ENCODE data around the gene RTF1.
"Not testable (repeated sequence)": the region's sequence is repeated elsewhere in the genome, so short reads cannot be mapped to it uniquely, and the experiment has no call there.

The RTF1 gene

DNA sequence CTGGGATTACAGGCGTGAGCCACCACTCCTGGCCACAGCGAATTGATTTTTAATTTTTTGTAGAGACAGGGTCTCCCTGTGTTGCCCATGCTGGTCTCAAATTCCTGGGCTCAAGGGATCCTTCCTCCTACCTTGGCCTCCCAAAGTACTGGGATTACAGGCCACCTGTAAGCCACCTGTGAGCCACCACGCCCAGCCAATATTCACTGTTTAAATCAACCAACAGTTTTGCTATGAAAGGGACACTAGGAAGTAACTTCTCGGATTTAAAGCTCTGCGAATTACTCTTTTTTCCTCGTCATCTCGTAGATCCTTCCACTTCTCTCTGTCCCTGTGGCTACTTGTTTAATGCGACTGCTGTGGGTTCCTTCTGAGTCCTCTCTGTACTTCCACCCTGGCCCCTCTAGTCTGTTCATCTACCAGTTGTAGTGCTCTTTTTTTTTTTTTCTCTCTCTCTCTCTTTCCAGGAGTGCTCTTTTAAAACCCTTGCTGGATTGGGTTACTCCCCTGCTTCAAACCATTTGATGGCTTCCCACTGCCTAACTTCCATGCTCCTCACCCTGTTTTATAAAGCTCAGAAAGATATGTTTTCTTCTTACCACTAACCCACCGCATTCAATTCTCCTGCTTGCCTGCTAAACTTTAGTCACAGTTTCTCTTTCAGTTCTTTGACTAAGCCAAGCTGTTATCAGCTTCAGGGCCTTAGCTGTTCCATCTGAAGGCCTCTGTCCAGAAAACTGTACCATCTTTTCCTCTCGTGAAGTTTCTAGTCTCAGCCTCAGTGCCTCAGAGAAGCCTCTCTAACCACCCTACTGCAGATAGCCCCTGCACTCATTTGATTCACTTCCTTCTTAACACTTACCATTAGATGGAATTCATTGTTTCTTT, 12.4 kb downstream of the RTF1 start:
- Mint-ChIP-seq H3K9me3 (no peaks in the 10 kb centered on the region), H3K27me3 (ENCODE audit: low read depth) (no peaks in the 10 kb centered on the region), H3K27ac (peak overlapping the region in 1 of 3 experiments; percentile 24), H3K36me3 (ENCODE audit: low read depth) (peaks cover 34% of the 10 kb centered on the region), H3K4me1 (no peaks in the 10 kb centered on the region), H3K4me3 (no peak overlapping the region)
- TF ChIP-seq CTCF (IDR thresholded peaks at IDR 0.05; ENCODE audit: unreplicated experiment in 3 of 3), result no peak

- Mint-ChIP-seq H3K27ac (no peak overlapping the region), H3K4me1 (no peaks in the 10 kb centered on the region), H3K27me3 (ENCODE audit: low read depth) (no peaks in the 10 kb centered on the region), H3K4me3 (no peak overlapping the region), H3K36me3 (ENCODE audit: low read depth) (peaks cover 41% of the 10 kb centered on the region), H3K9me3 (no peaks in the 10 kb centered on the region)
- TF ChIP-seq CTCF (IDR thresholded peaks at IDR 0.05; ENCODE audit: unreplicated experiment in 3 of 3), result no peak
Measured at GRCh38 chr15:41435037-41435786, 18.3 kb downstream of the RTF1 start.

- Mint-ChIP-seq H3K4me3 (no peak overlapping the region), H3K27ac (no peak overlapping the region), H3K9me3 (no peaks in the 10 kb centered on the region), H3K27me3 (ENCODE audit: low read depth) (no peaks in the 10 kb centered on the region), H3K36me3 (ENCODE audit: low read depth) (peaks cover 45% of the 10 kb centered on the region), H3K4me1 (no peaks in the 10 kb centered on the region)
- TF ChIP-seq CTCF (IDR thresholded peaks at IDR 0.05; ENCODE audit: unreplicated experiment in 3 of 3), result no peak
Measured at GRCh38 chr15:41437448-41437847, 20.6 kb downstream of the RTF1 start.

DNA sequence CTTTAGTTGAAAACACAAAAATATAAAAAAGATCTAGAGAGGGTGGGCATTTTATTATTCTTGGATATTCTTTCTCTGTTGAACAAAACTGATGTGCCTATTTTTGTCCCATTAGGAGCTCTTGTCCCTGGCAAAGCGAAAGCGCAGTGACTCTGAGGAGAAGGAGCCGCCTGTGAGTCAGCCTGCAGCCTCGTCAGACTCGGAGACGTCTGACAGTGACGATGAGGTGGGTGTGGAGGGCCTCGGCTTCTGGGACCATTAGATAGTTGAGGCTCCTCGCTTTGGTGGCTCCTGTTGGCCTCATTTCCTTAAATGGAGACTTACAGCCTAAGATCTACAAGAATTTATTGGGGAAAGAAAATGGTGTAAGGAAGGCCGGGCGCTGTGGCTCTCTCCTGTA, 21.3 kb downstream of the RTF1 start:
- Mint-ChIP-seq H3K27ac (no peak overlapping the region), H3K27me3 (ENCODE audit: low read depth) (no peaks in the 10 kb centered on the region), H3K36me3 (ENCODE audit: low read depth) (peaks cover 50% of the 10 kb centered on the region), H3K4me1 (no peaks in the 10 kb centered on the region), H3K9me3 (no peaks in the 10 kb centered on the region), H3K4me3 (no peak overlapping the region)
- no peak for TF ChIP-seq CTCF (IDR thresholded peaks at IDR 0.05; ENCODE audit: unreplicated experiment in 3 of 3)

DNA sequence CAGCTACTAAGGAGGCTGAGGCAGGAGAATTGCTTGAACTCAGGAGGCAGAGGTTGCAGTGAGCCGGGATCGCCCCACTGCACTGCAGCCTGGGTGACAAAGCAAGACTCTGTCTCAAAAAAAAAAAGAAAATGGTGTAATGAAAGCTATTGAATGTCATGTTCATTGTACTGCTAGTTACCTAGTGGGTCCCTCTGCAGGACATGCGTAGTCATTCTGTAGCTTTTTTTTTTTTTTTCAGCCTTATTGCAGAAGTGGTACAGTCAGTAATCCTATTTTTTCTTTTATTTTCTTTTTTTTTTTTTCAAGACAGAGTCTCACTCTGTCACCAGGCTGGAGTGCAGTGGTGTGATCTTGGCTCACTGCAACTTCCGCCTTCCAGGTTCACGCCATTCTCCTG, 21.9 kb downstream of the RTF1 start:
- not testable (repeated sequence) for H3K27me3 Mint-ChIP-seq (ENCODE audit: low read depth); H3K9me3 Mint-ChIP-seq; H3K27ac Mint-ChIP-seq; H3K4me1 Mint-ChIP-seq; H3K4me3 Mint-ChIP-seq
- peaks cover 52% of the 10 kb centered on the region for H3K36me3 Mint-ChIP-seq (ENCODE audit: low read depth)

DNA sequence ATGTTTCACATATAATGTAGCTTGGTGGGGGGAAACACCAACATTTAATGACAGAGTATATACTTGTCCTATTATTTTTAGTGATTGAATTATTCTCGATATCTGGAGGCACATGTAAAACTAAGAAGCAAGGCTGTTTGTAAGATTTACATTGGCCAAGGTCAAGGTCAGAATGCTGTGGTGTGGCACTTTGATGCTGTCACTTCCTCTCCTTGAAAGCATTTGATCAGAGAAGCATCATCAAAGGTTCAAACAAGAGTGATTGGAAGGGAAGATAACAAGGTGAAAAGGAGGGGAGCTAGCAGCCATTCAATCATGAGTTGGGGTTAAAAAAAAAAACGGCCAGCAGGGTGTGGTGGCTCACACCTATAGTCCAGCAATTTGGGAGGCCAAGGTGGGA, 26.4 kb downstream of the RTF1 start:
- Mint-ChIP-seq H3K9me3 (no peaks in the 10 kb centered on the region), H3K4me1 (peaks cover 6% of the 10 kb centered on the region), H3K36me3 (ENCODE audit: low read depth) (peaks cover 60% of the 10 kb centered on the region), H3K27me3 (ENCODE audit: low read depth) (no peaks in the 10 kb centered on the region), H3K27ac (no peak overlapping the region), H3K4me3 (no peak overlapping the region)
- TF ChIP-seq CTCF (IDR thresholded peaks at IDR 0.05; ENCODE audit: unreplicated experiment in 3 of 3), result no peak
